ENCODE results near the gene SLC4A1.

DNA sequence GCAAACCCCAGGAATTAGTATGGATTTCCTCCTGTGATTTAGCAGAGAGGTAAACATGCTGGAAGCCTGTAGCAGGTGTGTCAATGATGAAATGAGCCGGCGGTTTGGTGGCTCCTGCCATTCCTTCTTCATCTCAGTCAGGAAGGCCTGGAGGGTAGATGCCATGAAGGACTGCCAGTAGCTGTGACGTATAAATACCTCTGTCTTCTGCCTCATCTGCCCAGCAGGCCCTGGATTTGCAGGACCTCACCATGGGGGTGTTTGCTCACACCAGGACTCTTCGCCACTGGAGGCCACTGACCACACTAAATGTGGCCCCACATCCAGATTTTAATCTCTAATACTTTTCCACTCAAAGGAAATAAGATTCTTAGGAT, 16.1 kb upstream of the SLC4A1 start:
- TF ChIP-seq EZH2phosphoT487 (IDR thresholded peaks at IDR 0.05; ENCODE audit: low read length), result no peak
- TF ChIP-seq, protein P1, sequence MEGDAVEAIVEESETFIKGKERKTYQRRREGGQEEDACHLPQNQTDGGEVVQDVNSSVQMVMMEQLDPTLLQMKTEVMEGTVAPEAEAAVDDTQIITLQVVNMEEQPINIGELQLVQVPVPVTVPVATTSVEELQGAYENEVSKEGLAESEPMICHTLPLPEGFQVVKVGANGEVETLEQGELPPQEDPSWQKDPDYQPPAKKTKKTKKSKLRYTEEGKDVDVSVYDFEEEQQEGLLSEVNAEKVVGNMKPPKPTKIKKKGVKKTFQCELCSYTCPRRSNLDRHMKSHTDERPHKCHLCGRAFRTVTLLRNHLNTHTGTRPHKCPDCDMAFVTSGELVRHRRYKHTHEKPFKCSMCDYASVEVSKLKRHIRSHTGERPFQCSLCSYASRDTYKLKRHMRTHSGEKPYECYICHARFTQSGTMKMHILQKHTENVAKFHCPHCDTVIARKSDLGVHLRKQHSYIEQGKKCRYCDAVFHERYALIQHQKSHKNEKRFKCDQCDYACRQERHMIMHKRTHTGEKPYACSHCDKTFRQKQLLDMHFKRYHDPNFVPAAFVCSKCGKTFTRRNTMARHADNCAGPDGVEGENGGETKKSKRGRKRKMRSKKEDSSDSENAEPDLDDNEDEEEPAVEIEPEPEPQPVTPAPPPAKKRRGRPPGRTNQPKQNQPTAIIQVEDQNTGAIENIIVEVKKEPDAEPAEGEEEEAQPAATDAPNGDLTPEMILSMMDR (IDR thresholded peaks at IDR 0.05; ENCODE audit: low read length), result no peak

Data from MM.1S (cell line).